Prostate gland (tissue), 2 donors: ENCODE measurements around the gene FUT7. TPM values are rescaled to one million over a fixed set of nuclear protein-coding genes. Genes with fewer than 3 reads are reported as not detected.

Experiments
- DNase-seq: peaks from one replicate; pipeline ENCODE4 v3.0.0-alpha.2; 2019; ENCODE audit warnings: low spot score
- H3K27ac ChIP-seq, 2 donors: fragments of 200-600 bp; sonication (generic); 2 replicates each; pipeline ENCODE4 v1.5.1; 2017 to 2019
- H3K27me3 ChIP-seq: fragments of 200-600 bp; sonication (generic); replicated peaks from 2 replicates; pipeline ENCODE4 v1.5.1; 2019; ENCODE audit not compliant: insufficient read depth
- H3K36me3 ChIP-seq, 2 donors: fragments of 200-600 bp; sonication (generic); 1 replicate in 1 of 2; 2 replicates in 1 of 2; pipeline versions ENCODE4 v1.5.1 to v1.8.1; 2017 to 2019
- H3K4me1 ChIP-seq: fragments of 200-600 bp; sonication (generic); replicated peaks from 2 replicates; pipeline ENCODE4 v1.5.1; 2019
- H3K4me3 ChIP-seq, 2 donors: fragments of 200-600 bp; sonication (generic); 2 replicates each; pipeline ENCODE4 v1.5.1; 2017 to 2019
- H3K9me3 ChIP-seq: fragments of 200-600 bp; sonication (generic); 2 replicates; pipeline ENCODE4 v1.5.1; 2017
- POLR2A ChIP-seq: fragments of 450-650 bp; IDR thresholded peaks from one replicate; pipeline ENCODE4 v1.6.1; 2016; ENCODE audit warnings: antibody characterized with exemption, mild to moderate bottlenecking
- POLR2AphosphoS5 ChIP-seq: sonication (generic); formaldehyde crosslinking; IDR thresholded peaks from one replicate; pipeline ENCODE4 v1.6.1; 2017; ENCODE audit warnings: antibody characterized with exemption
- whole genome bisulfite sequencing: methylation state at CpG from one replicate; pipeline ENCODE4 v1.1.5; 2018; 5-methylcytosine and 5-hydroxymethylcytosine counted together
- intact Hi-C: fragments of 100-400 bp; cut with DNase I; formaldehyde crosslinking; loops from one replicate; pipeline ENCODE4 v1.14.2; 2022
- total RNA-seq, 2 donors: library from RNA; depleted of rRNA; stranded (reverse); fragments of >200 nt; gene quantifications; one replicate each; pipeline ENCODE4 v1.1.0, GENCODE V29; 2016
- TF ChIP-seq, protein P1 (sequence below), 4 experiments: fragments of 200-600 bp in 2 of 4; fragments of 450-650 bp in 2 of 4; sonication (generic) in 2 of 4; IDR thresholded peaks; 1 replicate in 3 of 4; 2 replicates in 1 of 4; pipeline ENCODE4 v1.5.1; 2016 to 2019; ENCODE audit warnings: antibody characterized with exemption in 4 of 4, mild to moderate bottlenecking in 2 of 4, moderate library complexity in 2 of 4

Gene FUT7
- total RNA-seq, 2 donors from 2014 or later: 0.57 TPM; not detected in 1

- DNase-seq: no peak
- Histone ChIP-seq H3K4me3 (no peak overlapping the region), H3K36me3 (no peaks in the 10 kb centered on the region), H3K27me3 (no peaks in the 10 kb centered on the region), H3K9me3 (no peaks in the 10 kb centered on the region), H3K4me1 (peaks cover 9% of the 10 kb centered on the region), H3K27ac (no peak overlapping the region)
- WGBS: 76% methylated on average over 10 of the region's 10 CpGs
- intact Hi-C loops: no loop called here
- TF ChIP-seq POLR2AphosphoS5: no peak
- TF ChIP-seq POLR2A: no peak
- TF ChIP-seq, protein P1, sequence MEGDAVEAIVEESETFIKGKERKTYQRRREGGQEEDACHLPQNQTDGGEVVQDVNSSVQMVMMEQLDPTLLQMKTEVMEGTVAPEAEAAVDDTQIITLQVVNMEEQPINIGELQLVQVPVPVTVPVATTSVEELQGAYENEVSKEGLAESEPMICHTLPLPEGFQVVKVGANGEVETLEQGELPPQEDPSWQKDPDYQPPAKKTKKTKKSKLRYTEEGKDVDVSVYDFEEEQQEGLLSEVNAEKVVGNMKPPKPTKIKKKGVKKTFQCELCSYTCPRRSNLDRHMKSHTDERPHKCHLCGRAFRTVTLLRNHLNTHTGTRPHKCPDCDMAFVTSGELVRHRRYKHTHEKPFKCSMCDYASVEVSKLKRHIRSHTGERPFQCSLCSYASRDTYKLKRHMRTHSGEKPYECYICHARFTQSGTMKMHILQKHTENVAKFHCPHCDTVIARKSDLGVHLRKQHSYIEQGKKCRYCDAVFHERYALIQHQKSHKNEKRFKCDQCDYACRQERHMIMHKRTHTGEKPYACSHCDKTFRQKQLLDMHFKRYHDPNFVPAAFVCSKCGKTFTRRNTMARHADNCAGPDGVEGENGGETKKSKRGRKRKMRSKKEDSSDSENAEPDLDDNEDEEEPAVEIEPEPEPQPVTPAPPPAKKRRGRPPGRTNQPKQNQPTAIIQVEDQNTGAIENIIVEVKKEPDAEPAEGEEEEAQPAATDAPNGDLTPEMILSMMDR (IDR thresholded peaks at IDR 0.05): no peak
Measured at GRCh38 chr9:136990242-136990911, 41.5 kb downstream of the FUT7 start.

- 93% methylated on average over 4 of the region's 4 CpGs for WGBS
- Histone ChIP-seq H3K9me3 (no peaks in the 10 kb centered on the region), H3K4me1 (peaks cover 9% of the 10 kb centered on the region), H3K27me3 (peaks cover 1% of the 10 kb centered on the region), H3K4me3 (no peak overlapping the region), H3K36me3 (no peaks in the 10 kb centered on the region), H3K27ac (peak overlapping the region in 1 of 2 donors; percentile 58)
- intact Hi-C loops: no loop called here
- no peak for TF ChIP-seq POLR2A
- TF ChIP-seq POLR2AphosphoS5: no peak
- TF ChIP-seq, protein P1 (IDR thresholded peaks at IDR 0.05): no peak
- DNase-seq: no peak
Measured at GRCh38 chr9:136988872-136989271, 43.0 kb downstream of the FUT7 start.

DNA sequence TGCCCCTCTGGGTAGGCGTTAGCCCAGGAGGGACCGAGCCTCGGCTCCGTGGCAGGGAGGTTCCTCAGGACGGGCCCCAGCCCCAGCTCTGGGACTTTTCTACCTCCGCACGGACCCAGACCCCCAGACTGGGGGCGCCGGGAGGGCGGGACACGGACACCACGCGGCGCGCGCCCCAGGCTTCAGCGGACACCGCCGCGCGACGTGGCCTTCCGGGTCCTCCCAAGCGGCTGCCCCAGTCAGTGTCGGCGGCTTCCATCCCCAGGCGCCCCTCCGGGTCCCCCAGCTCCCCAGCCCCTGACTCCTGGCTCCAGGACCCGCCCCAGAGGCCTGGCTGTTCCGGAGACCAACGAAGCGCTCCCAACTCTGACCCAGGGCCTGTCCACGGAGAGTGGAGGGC is 46.0 kb downstream of the FUT7 start:
- intact Hi-C loops: no loop called here
- H3K27ac ChIP-seq: no peak overlapping the region
- peaks cover 1% of the 10 kb centered on the region for H3K27me3 ChIP-seq
- no peak for DNase-seq
- no peaks in the 10 kb centered on the region for H3K36me3 ChIP-seq
- H3K9me3 ChIP-seq: no peaks in the 10 kb centered on the region
- no peak overlapping the region for H3K4me3 ChIP-seq
- WGBS: 29% methylated on average over 16 of the region's 33 CpGs
- no peaks in the 10 kb centered on the region for H3K4me1 ChIP-seq
- TF ChIP-seq, protein P1 (IDR thresholded peaks at IDR 0.05): no peak
- TF ChIP-seq POLR2A (no peak), POLR2AphosphoS5 (no peak)

- H3K4me1 ChIP-seq: no peaks in the 10 kb centered on the region
- TF ChIP-seq, protein P1 (IDR thresholded peaks at IDR 0.05): no peak
- TF ChIP-seq POLR2A: no peak
- no peak for TF ChIP-seq POLR2AphosphoS5
- WGBS: 9% methylated on average over 31 of the region's 48 CpGs
- no peak overlapping the region for H3K27ac ChIP-seq
- no peaks in the 10 kb centered on the region for H3K9me3 ChIP-seq
- H3K4me3 ChIP-seq: no peak overlapping the region
- intact Hi-C loops: no loop called here
- no peak for DNase-seq
- H3K27me3 ChIP-seq: peaks cover 1% of the 10 kb centered on the region
- H3K36me3 ChIP-seq: no peaks in the 10 kb centered on the region
Measured at GRCh38 chr9:136985027-136985602, 46.8 kb downstream of the FUT7 start.

- no peak overlapping the region for H3K4me3 ChIP-seq
- intact Hi-C loops: no loop called here
- TF ChIP-seq POLR2AphosphoS5 (no peak), POLR2A (no peak)
- TF ChIP-seq, protein P1 (IDR thresholded peaks at IDR 0.05): no peak
- H3K27me3 ChIP-seq: peaks cover 1% of the 10 kb centered on the region
- no peak for DNase-seq
- no peaks in the 10 kb centered on the region for H3K9me3 ChIP-seq
- WGBS: 52% methylated on average over 25 of the region's 29 CpGs
- no peaks in the 10 kb centered on the region for H3K36me3 ChIP-seq
- no peaks in the 10 kb centered on the region for H3K4me1 ChIP-seq
- H3K27ac ChIP-seq: no peak overlapping the region
Measured at GRCh38 chr9:136984464-136985026, 47.3 kb downstream of the FUT7 start.
